ENCODE data around the gene GLYAT. TPM values are rescaled to one million over a fixed set of nuclear protein-coding genes. Genes with fewer than 3 reads are reported as not detected.

Gene GLYAT
- total and polyA plus RNA-seq, 10 donors = not detected

DNA sequence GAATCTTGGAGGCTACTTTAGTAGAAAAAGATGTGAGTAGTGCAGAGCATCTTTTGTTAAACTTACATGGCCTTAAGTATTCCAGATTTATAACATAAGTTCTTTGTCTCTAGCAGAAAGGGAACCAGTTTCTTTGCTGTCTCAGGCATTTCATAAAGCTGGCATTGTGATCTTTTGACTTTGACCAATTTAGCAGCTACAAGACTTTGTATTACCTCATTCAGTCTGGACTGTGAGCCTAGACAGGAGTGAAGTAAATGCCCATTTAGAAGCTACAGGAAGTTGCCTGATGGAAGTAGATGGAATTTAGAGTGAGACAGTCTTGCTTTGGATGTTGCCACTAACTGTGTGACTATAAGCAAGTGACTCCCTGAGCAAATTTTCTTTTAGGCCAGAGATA is 25.7 kb upstream of the GLYAT start:
- Histone ChIP-seq H3K4me1 (no peaks in the 10 kb centered on the region), H3K36me3 (no peaks in the 10 kb centered on the region), H3K9me3 (no peaks in the 10 kb centered on the region), H3K4me3 (no peak overlapping the region), H3K27ac (no peak overlapping the region), H3K27me3 (replicated peaks in 1 of 7) (no peaks in the 10 kb centered on the region)
- intact Hi-C loops (cut with DNase I; ENCODE audit: low total_unique reads) = no loop called here
- TF ChIP-seq, protein P1, sequence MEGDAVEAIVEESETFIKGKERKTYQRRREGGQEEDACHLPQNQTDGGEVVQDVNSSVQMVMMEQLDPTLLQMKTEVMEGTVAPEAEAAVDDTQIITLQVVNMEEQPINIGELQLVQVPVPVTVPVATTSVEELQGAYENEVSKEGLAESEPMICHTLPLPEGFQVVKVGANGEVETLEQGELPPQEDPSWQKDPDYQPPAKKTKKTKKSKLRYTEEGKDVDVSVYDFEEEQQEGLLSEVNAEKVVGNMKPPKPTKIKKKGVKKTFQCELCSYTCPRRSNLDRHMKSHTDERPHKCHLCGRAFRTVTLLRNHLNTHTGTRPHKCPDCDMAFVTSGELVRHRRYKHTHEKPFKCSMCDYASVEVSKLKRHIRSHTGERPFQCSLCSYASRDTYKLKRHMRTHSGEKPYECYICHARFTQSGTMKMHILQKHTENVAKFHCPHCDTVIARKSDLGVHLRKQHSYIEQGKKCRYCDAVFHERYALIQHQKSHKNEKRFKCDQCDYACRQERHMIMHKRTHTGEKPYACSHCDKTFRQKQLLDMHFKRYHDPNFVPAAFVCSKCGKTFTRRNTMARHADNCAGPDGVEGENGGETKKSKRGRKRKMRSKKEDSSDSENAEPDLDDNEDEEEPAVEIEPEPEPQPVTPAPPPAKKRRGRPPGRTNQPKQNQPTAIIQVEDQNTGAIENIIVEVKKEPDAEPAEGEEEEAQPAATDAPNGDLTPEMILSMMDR (IDR thresholded peaks at IDR 0.05 in 8 of 11, conservative IDR thresholded peaks at IDR 0.05 in 3 of 11) = no peak
- no peak for TF ChIP-seq POLR2A (IDR thresholded peaks at IDR 0.05)
- no peak for TF ChIP-seq POLR2AphosphoS5 (IDR thresholded peaks at IDR 0.05)
- no peak for DNase-seq

DNA sequence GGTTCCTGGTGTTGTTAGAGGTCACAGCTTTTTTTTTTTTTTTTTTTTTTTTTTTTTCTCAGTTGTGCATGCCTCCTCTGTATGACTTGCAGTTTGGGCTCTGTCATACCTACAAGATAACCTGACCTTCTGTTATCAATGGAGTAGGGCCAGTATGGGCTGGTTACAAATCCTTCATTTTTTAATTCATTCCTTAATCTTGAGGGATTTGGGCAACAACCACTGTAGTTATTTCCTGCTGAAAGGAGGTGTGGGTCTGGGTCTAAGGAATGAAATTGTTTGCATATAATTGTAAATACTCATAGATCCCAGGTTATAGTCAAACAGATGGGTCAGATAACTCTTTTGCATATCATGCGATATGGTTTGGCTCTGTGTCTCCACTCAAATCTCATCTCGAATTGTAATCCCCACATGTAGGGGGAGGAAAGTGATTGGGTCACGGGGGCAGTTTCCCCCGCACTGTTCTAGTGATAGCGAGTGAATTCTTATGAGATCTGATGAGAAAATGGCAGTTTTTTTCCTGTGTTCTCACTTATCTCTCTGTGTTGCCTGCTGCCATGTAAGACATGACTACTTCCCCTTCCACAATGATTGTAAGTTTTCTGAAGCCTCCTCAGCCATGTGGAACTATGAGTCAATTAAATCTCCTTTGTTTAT is 14.1 kb upstream of the GLYAT start:
- H3K9me3 ChIP-seq = peaks cover 0 to 42% (median 25%) of the 10 kb centered on the region in 8 donors
- DNase-seq = no peak
- intact Hi-C loops (cut with DNase I; ENCODE audit: low total_unique reads) = no loop called here
- no peaks in the 10 kb centered on the region for H3K4me1 ChIP-seq
- H3K27me3 ChIP-seq (replicated peaks in 1 of 7) = peaks cover 0 to 17% (median 0%) of the 10 kb centered on the region in 7 donors
- TF ChIP-seq POLR2A (IDR thresholded peaks at IDR 0.05) (no peak), POLR2AphosphoS5 (IDR thresholded peaks at IDR 0.05) (no peak)
- TF ChIP-seq, protein P1 (IDR thresholded peaks at IDR 0.05 in 8 of 11, conservative IDR thresholded peaks at IDR 0.05 in 3 of 11) = no peak
- WGBS, 5 donors = 76 to 83% (median 81%) methylated on average over 5 of the region's 5 CpGs
- no peak overlapping the region for H3K27ac ChIP-seq
- H3K4me3 ChIP-seq = no peak overlapping the region
- H3K36me3 ChIP-seq = no peaks in the 10 kb centered on the region

DNA sequence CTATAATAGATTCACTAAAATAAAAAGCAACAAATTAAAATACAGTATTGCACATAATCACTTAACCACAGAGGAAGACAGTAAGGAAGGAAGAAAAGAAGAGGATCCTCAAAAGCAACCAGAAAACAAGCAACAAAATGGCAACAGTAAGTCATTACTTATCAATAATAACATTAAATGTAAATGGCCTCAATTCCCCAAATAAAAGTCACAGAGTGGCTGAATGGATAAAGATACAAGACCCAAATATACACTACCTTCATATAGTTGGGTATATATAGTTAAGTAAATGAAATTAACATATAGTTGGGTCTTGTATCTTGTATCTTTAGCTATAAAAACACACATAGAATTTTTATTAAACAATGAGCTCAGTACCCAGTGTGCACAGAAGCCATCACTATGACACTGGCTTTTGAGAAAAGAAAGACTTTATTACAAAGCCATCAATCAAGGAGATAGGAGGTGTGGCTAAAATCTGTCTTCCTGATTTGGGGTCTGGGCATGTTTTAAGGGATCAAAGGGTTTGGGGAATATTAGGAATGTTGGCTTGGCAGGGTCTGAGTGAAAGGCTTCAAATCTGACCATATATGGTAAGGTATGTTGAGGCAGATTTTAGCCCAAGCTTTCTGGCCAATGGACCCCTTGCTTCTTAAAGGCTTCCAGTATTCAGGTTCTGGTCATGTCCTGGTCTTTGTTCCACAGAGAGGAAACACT is 13.4 kb upstream of the GLYAT start:
- Histone ChIP-seq H3K9me3 (peaks cover 0 to 49% (median 32%) of the 10 kb centered on the region in 8 donors), H3K4me3 (no peak overlapping the region), H3K27ac (no peak overlapping the region), H3K27me3 (replicated peaks in 1 of 7) (peaks cover 0 to 12% (median 0%) of the 10 kb centered on the region in 7 donors), H3K4me1 (no peaks in the 10 kb centered on the region), H3K36me3 (no peaks in the 10 kb centered on the region)
- no peak for DNase-seq
- intact Hi-C loops (cut with DNase I; ENCODE audit: low total_unique reads) = no loop called here
- TF ChIP-seq POLR2A (IDR thresholded peaks at IDR 0.05) = no peak
- TF ChIP-seq, protein P1 (IDR thresholded peaks at IDR 0.05 in 8 of 11, conservative IDR thresholded peaks at IDR 0.05 in 3 of 11) = no peak
- TF ChIP-seq POLR2AphosphoS5 (IDR thresholded peaks at IDR 0.05) = no peak
